Hepatocyte (in vitro differentiated cells): ENCODE results near the gene SLC25A21. TPM values are rescaled to one million over a fixed set of nuclear protein-coding genes. Genes with fewer than 3 reads are reported as not detected.

Experiments used
- DNase-seq: peaks from one replicate; pipeline ENCODE4 v3.0.0-alpha.2; 2016; ENCODE audit warnings: low spot score
- H2AFZ ChIP-seq: fragments of 200-600 bp; sonication (generic); 2 replicates; pipeline ENCODE4 v1.6.0; 2016; ENCODE audit warnings: antibody characterized with exemption, mild to moderate bottlenecking
- H3K27ac ChIP-seq: fragments of 200-600 bp; sonication (generic); 2 replicates; pipeline ENCODE4 v1.5.1; 2016; ENCODE audit warnings: mild to moderate bottlenecking
- H3K27me3 ChIP-seq: fragments of 200-600 bp; sonication (generic); 2 replicates; pipeline ENCODE4 v1.6.1; 2016
- H3K36me3 ChIP-seq: fragments of 200-600 bp; sonication (generic); replicated peaks from 2 replicates; pipeline ENCODE4 v1.5.1; 2016; ENCODE audit warnings: low read depth; ENCODE audit not compliant: insufficient read depth
- H3K4me1 ChIP-seq: fragments of 200-600 bp; sonication (generic); 2 replicates; pipeline ENCODE4 v1.5.1; 2016; ENCODE audit warnings: mild to moderate bottlenecking, moderate library complexity; ENCODE audit not compliant: insufficient read depth
- H3K4me2 ChIP-seq: fragments of 200-600 bp; sonication (generic); 2 replicates; pipeline ENCODE4 v1.6.0; 2016
- H3K4me3 ChIP-seq: fragments of 200-600 bp; sonication (generic); 2 replicates; pipeline ENCODE4 v1.5.1; 2016; ENCODE audit warnings: mild to moderate bottlenecking
- H3K79me2 ChIP-seq: fragments of 200-600 bp; sonication (generic); 2 replicates; pipeline ENCODE4 v1.6.0; 2017; ENCODE audit warnings: mild to moderate bottlenecking
- H3K9me2 ChIP-seq: fragments of 200-600 bp; sonication (generic); replicated peaks from 2 replicates; pipeline ENCODE4 v1.6.0; 2017; ENCODE audit warnings: mild to moderate bottlenecking; ENCODE audit not compliant: insufficient read depth
- H3K9me3 ChIP-seq: fragments of 200-600 bp; sonication (generic); 2 replicates; pipeline ENCODE4 v1.5.1; 2016; ENCODE audit warnings: low read depth, mild to moderate bottlenecking
- H4K20me1 ChIP-seq: fragments of 200-600 bp; sonication (generic); 2 replicates; pipeline ENCODE4 v1.6.0; 2016; ENCODE audit warnings: mild to moderate bottlenecking; ENCODE audit not compliant: insufficient read depth, poor library complexity, severe bottlenecking
- EZH2 ChIP-seq: fragments of 200-600 bp; sonication (generic); IDR thresholded peaks from 2 replicates; pipeline ENCODE4 v1.6.1; 2016; ENCODE audit warnings: antibody characterized with exemption, mild to moderate bottlenecking, borderline replicate concordance
- EZH2phosphoT487 ChIP-seq: fragments of 200-600 bp; sonication (generic); IDR thresholded peaks from one replicate; pipeline ENCODE4 v1.6.1; 2018; ENCODE audit warnings: antibody characterized with exemption, mild to moderate bottlenecking, low read depth, moderate library complexity; ENCODE audit not compliant: unreplicated experiment, severe bottlenecking
- WGBS: methylation state at CpG from one replicate; pipeline ENCODE4 v1.1.6; 2016; ENCODE audit warnings: low lambda C conversion rate; ENCODE audit errors: missing lambda C conversion rate; 5-methylcytosine and 5-hydroxymethylcytosine counted together
- polyA plus RNA-seq: library from polyadenylated mRNA; unstranded; fragments of >200 nt; fragmentation: Nextera tagmentation; extraction: Ambion mirVana; gene quantifications from 2 replicates; pipeline ENCODE4 v1.2.1, GENCODE V29; 2016
- total RNA-seq: library from RNA; depleted of rRNA; stranded (reverse); fragments of >200 nt; gene quantifications from 2 replicates; pipeline ENCODE4 v1.2.3, GENCODE V29; 2014
- TF ChIP-seq, protein P1 (sequence below): fragments of 200-600 bp; sonication (generic); IDR thresholded peaks from 2 replicates; pipeline ENCODE4 v1.5.1; 2016; ENCODE audit warnings: antibody characterized with exemption, mild to moderate bottlenecking; ENCODE audit not compliant: poor library complexity

Gene SLC25A21
- total and polyA plus RNA-seq, 2 experiments from 2014 or later: 1.4 to 1.6 TPM

DNA sequence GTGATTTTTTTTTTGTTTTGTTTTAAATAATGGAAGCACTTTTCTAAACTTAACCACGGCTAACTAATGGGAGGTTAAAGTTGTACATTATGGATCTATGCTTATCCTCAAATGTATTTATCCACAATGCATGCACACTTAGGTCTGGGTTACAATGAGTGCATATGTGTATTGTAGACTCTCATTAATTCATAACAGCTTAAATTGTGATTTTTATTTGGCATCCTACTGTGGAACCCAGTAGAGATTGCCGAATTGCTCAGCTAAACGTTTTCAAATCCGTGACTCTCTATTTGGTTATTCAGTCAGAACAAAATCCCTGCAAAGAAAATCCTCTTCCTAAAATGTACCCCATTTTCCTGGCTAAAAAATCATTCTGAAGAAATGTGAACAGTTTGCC, 244.0 kb downstream of the SLC25A21 start:
- Histone ChIP-seq H2AFZ (no peak overlapping the region), H3K9me2 (no peaks in the 10 kb centered on the region), H3K4me1 (no peaks in the 10 kb centered on the region), H4K20me1 (no peaks in the 10 kb centered on the region), H3K27ac (no peak overlapping the region), H3K4me2 (no peak overlapping the region), H3K27me3 (no peaks in the 10 kb centered on the region), H3K79me2 (no peaks in the 10 kb centered on the region), H3K36me3 (no peaks in the 10 kb centered on the region), H3K4me3 (no peak overlapping the region), H3K9me3 (no peaks in the 10 kb centered on the region)
- no peak for DNase-seq
- 70% methylated on average over 4 of the region's 4 CpGs for WGBS
- no peak for TF ChIP-seq EZH2

DNA sequence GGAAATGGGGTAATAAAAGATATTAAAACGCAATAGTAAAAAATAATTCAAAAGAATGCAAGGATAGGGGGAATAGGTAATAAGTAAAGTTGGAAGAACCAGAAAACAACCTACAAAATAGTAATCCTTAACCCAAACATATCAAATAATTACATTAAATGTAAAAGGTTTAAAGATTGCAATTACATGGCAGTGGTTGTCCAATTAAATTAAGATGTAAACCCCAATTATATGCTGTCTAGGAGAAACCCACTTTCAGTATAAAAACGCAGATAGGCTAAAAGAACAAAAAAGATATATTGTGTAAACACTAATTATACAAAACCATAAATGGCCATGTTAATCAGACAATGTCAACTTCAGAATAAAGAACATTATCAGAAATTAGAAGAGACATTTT, 247.3 kb downstream of the SLC25A21 start:
- H3K9me2 ChIP-seq: no peaks in the 10 kb centered on the region
- no peaks in the 10 kb centered on the region for H4K20me1 ChIP-seq
- TF ChIP-seq EZH2phosphoT487: no peak
- TF ChIP-seq, protein P1, sequence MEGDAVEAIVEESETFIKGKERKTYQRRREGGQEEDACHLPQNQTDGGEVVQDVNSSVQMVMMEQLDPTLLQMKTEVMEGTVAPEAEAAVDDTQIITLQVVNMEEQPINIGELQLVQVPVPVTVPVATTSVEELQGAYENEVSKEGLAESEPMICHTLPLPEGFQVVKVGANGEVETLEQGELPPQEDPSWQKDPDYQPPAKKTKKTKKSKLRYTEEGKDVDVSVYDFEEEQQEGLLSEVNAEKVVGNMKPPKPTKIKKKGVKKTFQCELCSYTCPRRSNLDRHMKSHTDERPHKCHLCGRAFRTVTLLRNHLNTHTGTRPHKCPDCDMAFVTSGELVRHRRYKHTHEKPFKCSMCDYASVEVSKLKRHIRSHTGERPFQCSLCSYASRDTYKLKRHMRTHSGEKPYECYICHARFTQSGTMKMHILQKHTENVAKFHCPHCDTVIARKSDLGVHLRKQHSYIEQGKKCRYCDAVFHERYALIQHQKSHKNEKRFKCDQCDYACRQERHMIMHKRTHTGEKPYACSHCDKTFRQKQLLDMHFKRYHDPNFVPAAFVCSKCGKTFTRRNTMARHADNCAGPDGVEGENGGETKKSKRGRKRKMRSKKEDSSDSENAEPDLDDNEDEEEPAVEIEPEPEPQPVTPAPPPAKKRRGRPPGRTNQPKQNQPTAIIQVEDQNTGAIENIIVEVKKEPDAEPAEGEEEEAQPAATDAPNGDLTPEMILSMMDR: no peak
- no peak for TF ChIP-seq EZH2
- H3K9me3 ChIP-seq: no peaks in the 10 kb centered on the region
- WGBS: 86% methylated on average over 2 of the region's 2 CpGs
- no peak overlapping the region for H2AFZ ChIP-seq
- H3K27ac ChIP-seq: no peak overlapping the region
- H3K4me2 ChIP-seq: no peak overlapping the region
- H3K4me3 ChIP-seq: no peak overlapping the region
- H3K27me3 ChIP-seq: peaks cover 4% of the 10 kb centered on the region
- H3K36me3 ChIP-seq: no peaks in the 10 kb centered on the region
- DNase-seq: no peak
- H3K79me2 ChIP-seq: no peaks in the 10 kb centered on the region
- no peaks in the 10 kb centered on the region for H3K4me1 ChIP-seq

DNA sequence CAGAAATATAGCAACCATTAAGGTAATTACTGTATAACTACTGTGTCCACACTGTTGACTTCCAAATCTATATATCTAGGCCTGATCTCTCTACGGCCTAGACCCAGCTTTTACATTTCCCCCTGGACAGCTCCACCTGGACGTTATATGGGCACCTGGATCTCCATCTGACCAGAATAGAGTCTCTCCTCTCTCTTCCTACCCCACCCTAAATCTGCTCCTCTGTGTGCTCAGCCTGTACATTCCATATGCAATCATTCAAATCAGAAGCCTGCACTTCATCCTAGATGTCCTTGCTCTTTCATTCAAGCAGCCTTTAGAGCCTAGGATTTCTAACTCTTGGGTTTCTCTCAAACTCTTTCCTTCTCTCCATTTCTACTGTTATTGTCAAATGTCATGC, 255.7 kb downstream of the SLC25A21 start:
- no peak overlapping the region for H3K4me3 ChIP-seq
- no peaks in the 10 kb centered on the region for H3K9me2 ChIP-seq
- H3K4me1 ChIP-seq: no peaks in the 10 kb centered on the region
- no peak for DNase-seq
- no peaks in the 10 kb centered on the region for H4K20me1 ChIP-seq
- no peak overlapping the region for H3K4me2 ChIP-seq
- H3K9me3 ChIP-seq: no peaks in the 10 kb centered on the region
- no peak overlapping the region for H3K27ac ChIP-seq
- no peak for TF ChIP-seq EZH2phosphoT487
- H3K79me2 ChIP-seq: no peaks in the 10 kb centered on the region
- H3K36me3 ChIP-seq: no peaks in the 10 kb centered on the region
- peaks cover 4% of the 10 kb centered on the region for H3K27me3 ChIP-seq
- WGBS: 91% methylated on average over 2 of the region's 2 CpGs
- H2AFZ ChIP-seq: no peak overlapping the region

DNA sequence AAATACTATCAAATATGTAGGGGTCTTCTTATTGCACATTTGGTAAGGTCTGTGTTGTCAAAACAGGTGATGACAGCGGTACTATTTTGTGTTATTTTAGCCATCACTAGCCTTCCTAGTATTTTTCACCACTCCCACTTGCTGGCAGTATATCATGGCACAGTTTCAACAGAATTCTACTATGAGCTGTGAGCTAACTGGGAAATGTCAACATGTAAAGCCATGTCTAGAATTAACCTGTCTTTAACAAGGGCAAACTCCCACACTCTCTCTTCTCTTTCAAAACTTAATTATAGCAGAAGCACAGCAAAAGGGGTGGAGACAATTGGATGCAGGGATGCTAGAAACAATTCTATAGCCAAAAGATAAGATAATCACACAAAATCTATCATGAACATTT, 257.3 kb downstream of the SLC25A21 start:
- Histone ChIP-seq H2AFZ (no peak overlapping the region), H3K36me3 (no peaks in the 10 kb centered on the region), H4K20me1 (no peaks in the 10 kb centered on the region), H3K79me2 (no peaks in the 10 kb centered on the region), H3K27me3 (no peaks in the 10 kb centered on the region), H3K4me3 (no peak overlapping the region), H3K9me3 (no peaks in the 10 kb centered on the region), H3K4me1 (no peaks in the 10 kb centered on the region), H3K9me2 (no peaks in the 10 kb centered on the region), H3K4me2 (no peak overlapping the region), H3K27ac (no peak overlapping the region)
- TF ChIP-seq EZH2phosphoT487 (no peak), EZH2 (no peak)
- TF ChIP-seq, protein P1: no peak
- 90% methylated on average over 1 of the region's 1 CpG for WGBS
- DNase-seq: no peak
